ENCODE data around the gene PSMG4.

The PSMG4 gene

DNA sequence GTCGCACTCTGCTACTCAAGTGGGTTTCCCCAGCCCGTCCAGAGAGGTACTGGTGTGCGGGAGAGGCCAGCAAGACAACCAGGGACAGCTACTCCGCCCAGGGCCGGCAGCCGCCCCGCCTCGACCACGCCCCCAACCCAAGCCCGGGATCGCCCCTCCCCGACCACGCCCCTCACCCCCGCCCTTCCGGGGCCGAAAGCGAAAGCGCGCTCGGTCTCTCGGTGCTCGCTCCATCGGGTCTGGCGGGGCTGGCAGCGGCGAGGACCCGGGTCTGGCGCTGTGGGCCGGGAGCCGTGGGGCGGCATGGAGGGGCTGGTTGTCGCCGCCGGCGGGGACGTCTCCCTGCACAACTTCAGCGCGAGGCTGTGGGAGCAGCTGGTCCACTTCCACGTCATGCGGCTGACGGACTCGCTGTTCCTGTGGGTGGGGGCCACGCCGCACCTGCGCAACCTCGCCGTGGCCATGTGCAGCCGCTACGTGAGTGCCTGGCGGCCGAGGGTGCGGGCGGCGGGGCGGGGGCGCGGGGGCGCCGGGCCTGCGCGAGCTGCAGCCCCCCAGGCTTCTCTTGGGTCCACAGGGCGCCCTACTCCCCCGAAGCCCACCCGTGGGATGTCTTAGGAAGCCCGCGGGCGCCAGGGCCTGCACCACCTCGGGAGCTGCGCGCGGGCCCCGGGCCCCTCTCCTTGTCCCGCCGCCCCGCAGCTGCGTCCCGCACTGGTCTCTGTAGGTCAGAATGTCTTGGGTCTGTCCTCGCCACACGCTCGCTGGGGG, at the start of gene PSMG4:
PSMG4 (plus strand) TSS at position 228 of the 771 bp plus-strand sequence; CDS start at position 304, 76 bp downstream.
- peak; percentile 89 for DNase-seq

DNA sequence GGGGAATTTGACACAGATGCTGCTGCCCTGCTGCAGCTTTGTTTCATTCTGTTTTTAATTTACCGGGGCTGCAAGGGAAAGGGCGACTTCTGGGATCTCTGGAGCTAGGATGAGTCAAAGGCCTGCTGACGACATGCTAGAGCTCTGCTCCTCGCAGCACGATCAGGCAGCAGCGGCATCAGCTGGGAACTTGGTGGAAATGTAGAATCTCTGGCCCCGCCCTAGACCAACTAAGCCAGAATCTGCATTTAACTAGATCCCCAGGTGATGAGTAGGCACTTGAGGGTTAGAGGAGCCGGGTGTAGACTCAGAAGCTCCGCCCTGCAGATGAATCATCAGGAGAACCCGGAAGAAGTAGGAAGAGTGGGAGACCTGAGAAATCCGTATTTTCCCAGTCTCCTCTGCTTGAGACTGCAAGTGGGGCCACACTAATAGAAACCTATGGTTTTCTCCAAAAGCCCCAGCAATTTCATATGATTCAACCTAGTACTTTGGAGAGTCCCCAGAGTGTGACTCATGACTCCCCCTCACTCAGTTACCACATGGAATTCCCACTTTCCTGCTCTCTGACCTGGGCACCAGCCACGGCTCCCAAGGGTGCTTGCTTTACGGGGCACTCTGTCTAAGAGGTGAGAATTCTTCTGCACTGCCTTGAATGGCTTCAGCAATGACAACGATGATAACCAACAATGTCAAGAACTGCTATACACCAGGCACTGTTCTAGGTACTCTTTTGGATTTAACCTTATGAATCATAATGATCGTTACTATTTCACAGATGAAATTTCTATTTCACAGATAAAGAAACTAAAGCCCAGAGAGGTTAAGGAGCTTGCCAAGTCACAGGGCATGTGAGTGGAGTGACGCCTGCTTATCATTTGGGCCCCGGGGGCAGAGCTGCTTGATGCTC, 49.4 kb upstream of the PSMG4 start:
- peak; percentile 73 for DNase-seq

- DNase-seq: no peak
These were observed 48.6 kb upstream of the PSMG4 start for GRCh38 chr6:3210024-3210610.

DNA sequence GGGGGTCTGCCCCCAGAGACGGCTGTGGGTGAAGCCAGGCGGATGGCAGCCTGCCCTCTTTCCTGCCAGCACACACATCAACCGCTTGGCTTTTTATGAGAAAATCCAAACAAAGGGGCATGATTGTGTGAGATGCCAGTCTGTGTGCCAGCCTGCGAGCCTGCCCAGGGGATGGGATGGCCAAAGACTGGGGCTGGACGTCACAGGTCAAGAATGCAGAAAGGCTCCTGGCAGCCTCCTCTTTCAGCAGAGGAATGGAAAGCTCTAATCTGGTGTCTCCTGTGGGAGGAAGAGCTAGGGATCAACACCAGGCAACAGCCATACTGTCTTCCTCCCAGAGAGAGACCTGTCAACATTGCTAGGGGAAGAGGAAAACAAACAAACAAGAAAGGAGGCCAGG, 47.1 kb upstream of the PSMG4 start:
- DNase-seq: no peak

DNA sequence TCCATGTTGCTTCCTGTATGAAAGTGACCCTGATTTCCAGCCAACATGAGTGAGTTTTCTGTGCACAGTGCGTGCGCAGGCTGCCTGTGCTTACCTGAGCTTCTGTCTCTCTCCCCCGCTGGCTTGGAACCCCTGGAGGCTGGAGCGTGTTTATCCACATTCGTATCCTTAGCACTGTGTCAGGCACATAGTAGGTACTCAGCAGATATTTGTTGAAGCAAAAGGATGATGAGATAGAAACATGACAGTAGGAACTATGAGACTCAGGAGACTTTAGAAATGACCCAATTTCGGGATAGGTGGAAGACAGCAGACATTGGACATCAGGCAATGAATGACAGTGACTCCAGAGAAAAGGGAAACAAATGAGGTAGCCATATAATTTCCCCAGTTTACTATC, 46.5 kb upstream of the PSMG4 start:
- no peak for DNase-seq

- no peak for DNase-seq
These were observed 45.4 kb upstream of the PSMG4 start for GRCh38 chr6:3213334-3213695.

DNA sequence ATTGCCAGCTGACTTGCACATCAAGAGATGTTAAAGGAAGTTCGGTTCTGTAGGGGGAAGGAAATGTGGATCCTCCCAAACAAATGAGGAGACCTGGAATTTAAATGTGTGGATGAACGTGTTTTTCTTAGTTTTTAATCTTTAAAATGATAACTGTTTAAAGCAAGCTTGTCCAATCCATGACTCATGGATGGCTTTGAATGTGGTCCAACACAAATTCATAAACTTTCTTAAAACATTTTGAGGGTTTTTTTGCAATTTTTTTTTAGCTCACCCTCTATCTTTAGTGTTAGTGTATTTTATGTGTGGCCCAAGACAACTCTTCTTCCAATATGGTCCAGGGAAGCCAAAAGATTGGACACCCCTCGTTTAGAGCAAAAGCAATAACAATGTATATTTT, 43.8 kb upstream of the PSMG4 start:
- DNase-seq: no peak

DNA sequence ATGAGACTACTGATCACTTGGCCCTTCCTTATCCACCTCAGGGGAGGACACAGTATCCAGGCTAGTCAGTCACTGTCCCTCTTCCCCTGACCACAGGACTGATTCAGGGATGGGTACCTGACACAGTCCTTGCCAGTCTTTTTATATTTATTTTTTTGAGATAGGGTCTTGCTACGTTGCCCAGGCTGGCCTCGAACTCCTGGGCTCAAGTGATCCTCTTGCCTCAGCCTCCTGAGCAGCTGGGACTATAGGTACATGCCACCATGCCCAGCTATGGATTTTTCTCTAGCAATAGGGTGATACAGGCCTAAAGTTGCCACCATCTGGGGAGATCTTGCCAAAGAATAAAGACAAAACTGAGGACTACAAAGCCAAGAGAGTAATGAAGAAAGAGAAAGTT, 41.5 kb upstream of the PSMG4 start:
- DNase-seq: no peak

DNA sequence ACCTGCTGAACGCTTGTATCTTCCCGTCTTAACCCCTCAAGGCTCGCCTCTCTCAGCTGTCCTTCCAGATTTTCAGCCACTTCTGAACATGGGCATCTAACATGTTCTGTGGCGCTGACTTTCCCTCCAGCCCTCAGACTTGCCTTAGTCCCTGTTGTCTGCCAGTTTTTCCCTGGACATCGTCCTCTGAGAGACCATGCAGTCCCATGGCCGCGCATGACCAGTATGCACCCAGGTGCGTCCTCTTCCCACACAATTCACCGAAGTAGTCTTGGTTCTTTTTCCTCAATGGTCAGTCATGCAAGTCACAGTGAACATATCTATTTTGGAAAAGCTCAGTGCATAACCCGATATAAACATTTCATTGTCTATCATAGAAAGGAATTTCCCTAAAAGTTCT, 40.5 kb upstream of the PSMG4 start:
- DNase-seq: no peak

DNA sequence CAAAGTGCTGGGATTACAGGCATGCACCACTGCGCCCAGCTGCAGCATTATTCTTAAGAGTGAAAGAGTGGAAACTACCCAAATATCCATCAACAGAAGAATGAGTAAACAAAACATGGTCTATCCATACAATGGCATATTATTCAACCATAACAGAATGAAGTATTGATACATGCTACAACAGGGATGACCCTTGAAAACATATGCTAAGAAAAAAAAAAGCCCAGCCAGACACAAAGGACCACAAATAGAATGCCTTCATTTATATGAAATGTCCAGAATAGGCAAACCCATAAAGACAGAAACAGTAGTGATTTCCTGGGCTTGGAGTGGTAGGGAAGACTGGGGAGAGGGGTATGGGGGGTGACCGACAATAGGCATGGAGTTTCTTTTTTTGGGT, 38.4 kb upstream of the PSMG4 start:
- DNase-seq: no peak

GRCh38 chr6:3221578-3221977, 37.2 kb upstream of the PSMG4 start:
- no peak for DNase-seq

DNA sequence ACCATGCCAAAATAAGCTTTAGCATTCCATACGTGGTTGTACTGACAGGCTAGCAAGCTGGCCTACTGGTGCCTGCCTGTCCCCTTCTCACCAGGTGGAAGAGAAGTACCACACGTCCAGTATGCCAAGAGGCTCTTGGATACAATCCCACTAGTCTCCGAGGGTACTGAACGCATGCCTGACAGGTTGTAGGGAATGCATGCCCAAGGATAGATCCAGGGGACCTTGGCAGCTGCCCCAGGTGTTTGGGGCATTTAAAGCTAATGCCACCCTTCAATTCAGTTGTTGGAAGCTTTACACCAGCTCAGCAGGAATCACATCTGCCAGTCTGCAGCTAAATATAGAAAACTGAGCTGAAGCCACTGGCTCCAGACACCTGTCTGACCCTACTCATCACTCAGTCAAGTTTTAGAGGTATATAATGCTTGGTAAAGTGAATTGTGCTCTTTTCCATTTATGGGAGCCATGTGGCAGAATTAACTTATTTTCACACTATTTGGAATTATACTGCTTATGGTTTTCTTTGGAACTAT, 36.2 kb upstream of the PSMG4 start:
- DNase-seq: no peak

GRCh38 chr6:3226042-3226441, 32.7 kb upstream of the PSMG4 start:
- no peak for DNase-seq

DNA sequence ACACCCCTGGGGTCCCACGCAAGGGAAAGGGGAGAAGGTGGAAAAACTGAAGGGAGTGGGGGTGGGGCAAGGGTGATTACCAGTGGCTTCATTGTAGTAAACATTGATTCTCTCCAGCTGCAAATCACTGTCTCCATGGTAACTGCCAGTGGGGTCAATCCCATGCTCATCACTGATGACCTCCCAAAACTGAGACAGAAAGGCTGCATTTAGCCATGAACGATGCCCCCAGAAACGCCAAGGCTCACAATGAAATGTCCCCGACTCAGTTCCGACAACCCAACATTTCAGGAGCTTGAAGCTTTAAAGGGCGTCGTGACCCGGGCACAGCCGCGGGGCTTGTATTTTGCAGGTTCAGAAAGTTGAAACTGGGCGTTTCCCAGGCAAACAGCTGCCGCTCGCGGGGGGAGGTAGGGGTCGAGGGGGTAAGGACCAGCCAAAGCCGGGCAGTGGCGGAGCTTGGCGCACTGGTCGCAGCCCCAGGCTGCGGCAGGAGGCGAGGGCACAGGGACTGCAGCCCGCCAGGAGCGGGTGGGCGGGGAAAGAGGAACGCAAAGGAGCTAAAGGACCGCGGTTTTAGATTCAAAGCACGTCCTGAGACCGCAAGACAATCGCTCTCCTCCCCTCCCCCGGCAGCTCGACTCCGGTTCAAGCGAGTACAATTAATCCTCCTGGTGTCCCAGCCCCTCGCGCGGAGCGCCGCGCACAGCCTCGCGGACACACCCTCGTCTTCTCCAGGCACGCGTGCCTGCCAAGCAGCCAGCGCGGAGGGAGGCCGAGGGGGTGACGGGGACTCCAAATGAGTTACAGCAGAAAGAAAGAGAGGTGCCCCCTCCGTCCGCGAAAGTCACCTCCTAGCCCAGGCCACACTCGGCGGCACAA, 32.0 kb upstream of the PSMG4 start:
- DNase-seq: peak; percentile 10

- DNase-seq: peak; percentile 93
These were observed 31.2 kb upstream of the PSMG4 start, which contains the start of gene TUBB2B for GRCh38 chr6:3227363-3228045. TUBB2B (minus strand) TSS chr6:3227653; CDS start chr6:3227543, 110 bp downstream.

GRCh38 chr6:3228046-3228671, 30.6 kb upstream of the PSMG4 start:
- DNase-seq: peak; percentile 84

GRCh38 chr6:3228771-3229565, 29.8 kb upstream of the PSMG4 start:
- peak; percentile 68 for DNase-seq

DNA sequence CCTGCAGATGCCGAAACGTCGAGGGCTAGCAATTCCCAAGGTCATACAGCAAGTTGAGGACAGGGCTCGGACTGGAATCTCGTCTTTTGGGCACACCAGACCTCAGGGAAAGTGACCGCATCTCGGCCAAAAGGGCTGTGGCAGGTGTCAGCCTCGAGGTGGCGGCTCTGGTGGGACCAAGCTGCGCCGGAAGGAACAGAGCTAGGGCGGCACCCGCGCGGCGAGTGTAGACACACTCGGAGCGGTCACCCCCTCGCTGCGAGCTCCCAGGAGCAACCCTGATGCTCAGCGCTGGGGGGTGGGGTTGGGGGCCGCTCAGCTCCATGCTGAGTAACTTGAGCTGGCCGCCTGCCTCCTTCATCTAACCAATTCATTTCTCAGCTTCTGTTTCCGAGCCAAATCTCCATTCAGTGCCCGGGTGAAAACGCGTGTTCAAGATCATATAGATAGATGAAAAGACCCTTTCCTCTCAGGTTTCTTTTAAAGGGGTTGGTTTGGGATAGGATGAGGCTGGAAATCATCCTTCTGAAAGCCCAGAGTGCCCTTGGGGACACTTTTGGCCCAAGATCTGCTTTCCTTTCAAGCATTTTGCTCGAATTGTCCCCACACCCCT, 29.1 kb upstream of the PSMG4 start:
- DNase-seq: peak; percentile 68

DNA sequence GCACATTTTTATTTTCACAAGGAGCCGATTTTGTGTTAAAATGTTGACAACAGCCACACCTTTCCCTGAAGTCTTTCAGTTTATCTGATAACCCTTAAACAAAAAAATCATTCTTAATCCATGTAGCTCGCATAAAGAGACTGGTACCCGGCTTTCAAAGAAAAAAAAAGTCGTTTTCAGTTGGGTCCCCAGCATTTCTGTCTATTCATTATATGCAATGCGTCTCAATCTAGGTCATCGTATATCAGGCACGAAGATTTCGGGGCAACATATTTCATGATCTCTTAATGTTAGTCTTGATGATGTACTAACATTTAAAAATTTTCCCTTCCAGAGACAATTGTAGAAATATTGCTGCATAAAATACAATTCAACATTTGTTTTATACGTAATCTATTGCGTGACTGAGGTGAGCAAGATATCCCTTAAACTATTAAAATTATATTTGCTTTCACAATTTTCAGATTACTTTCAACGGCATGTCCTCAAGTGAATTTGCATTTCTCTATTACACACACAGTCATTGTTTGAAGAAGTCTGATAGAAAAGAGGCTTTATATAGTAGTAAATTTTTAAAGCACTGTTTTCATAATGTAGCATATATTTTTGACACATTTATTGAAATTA, 28.4 kb upstream of the PSMG4 start:
- DNase-seq: no peak
